ENCODE results near the gene STAG2.

DNA sequence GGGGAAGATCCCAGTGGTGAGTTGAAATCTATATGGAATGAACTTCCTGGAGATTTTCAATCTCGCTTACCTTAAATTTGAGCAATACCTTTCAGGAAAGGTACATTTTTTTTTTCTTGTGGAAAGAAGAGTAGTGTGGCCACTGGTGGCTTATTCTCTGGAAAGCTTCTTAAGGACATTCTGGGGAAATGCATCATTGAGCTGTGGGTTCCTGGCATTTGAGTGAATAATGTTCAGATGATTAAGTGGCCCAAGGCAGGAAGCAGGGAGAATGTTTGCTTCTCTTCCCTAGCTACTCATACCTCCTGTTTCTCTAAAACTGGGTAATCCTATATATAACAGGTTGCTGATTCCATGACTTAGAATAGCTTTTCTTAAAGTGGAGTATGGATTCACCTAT lies 31.8 kb downstream of the STAG2 start:
- TF ChIP-seq, protein P1, sequence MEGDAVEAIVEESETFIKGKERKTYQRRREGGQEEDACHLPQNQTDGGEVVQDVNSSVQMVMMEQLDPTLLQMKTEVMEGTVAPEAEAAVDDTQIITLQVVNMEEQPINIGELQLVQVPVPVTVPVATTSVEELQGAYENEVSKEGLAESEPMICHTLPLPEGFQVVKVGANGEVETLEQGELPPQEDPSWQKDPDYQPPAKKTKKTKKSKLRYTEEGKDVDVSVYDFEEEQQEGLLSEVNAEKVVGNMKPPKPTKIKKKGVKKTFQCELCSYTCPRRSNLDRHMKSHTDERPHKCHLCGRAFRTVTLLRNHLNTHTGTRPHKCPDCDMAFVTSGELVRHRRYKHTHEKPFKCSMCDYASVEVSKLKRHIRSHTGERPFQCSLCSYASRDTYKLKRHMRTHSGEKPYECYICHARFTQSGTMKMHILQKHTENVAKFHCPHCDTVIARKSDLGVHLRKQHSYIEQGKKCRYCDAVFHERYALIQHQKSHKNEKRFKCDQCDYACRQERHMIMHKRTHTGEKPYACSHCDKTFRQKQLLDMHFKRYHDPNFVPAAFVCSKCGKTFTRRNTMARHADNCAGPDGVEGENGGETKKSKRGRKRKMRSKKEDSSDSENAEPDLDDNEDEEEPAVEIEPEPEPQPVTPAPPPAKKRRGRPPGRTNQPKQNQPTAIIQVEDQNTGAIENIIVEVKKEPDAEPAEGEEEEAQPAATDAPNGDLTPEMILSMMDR (IDR thresholded peaks at IDR 0.05; ENCODE audit: low read depth, low read length), result no peak
- TF ChIP-seq EZH2phosphoT487 (IDR thresholded peaks at IDR 0.05; ENCODE audit: low read depth), result no peak
